RWPE1 (cell line): ENCODE results near the gene TRNP1.

Source experiments
- CTCF ChIA-PET: fragments of 350-600 bp; sonication (Branson Sonifier 250); formaldehyde crosslinking; extraction: SDS; loops from one replicate; lab custom pipeline; 2021; lab: Yijun Ruan, JAX
- POLR2A ChIA-PET: fragments of 400-600 bp; formaldehyde crosslinking; extraction: SDS; loops from one replicate; lab custom pipeline; 2020; ENCODE audit warnings: antibody characterized with exemption; ENCODE audit not compliant: low non-redundant PET; lab: Yijun Ruan, JAX
- DNase-seq: peaks from one replicate; pipeline ENCODE4 v3.0.0; 2012; ENCODE audit warnings: low spot score
- H3K27ac ChIP-seq: fragments of 450-650 bp; 2 replicates; pipeline ENCODE4 v1.5.1; 2017
- CTCF ChIP-seq: fragments of 450-650 bp; conservative IDR thresholded peaks from 2 replicates; pipeline ENCODE4 v1.5.1; 2017; ENCODE audit warnings: low read depth, mild to moderate bottlenecking

Gene TRNP1

DNA sequence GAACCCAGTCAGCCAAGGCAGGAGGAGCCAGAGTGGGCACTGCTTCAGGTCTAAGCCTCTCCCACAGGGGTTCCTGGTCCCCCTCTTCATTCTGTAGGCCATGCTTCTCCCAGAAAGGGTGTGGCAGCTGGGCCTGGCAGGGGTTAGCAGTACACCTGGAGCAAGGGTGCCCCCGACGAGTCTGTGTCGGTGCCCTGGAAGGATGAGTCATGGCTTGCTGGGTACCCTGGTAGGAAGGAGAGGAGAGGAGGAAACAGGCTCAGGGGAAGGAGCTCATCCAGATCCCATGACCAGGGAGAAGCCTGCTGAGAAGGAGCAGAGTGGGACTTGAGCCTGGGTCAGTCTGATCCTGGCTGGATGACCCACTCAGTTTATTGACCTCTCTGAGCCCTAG lies 43.6 kb upstream of the TRNP1 start:
- CTCF ChIA-PET, result no interaction called here

DNA sequence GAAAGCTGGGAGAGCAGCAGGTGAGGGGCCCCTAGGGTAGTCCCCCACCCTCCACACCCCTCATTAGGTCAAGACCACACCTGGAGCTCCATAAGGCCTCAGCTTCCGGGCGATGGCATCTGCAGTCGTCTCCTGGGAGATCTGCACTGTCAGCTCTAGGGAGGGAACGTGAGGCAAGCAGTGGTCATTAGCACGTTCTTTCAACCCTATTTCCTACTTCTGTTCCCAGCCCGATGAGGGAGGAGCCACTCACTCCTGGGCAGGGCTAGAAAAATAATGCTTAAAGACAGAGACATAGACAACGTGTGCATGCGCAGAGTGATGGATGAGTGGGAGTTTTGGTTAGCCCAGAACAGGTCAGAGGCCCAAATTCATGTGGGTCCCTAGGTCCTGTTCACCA lies 42.9 kb upstream of the TRNP1 start:
- ChIA-PET CTCF (no interaction called here), POLR2A (no interaction called here)
- DNase-seq, result no peak
- peak overlapping the region; percentile 56 for H3K27ac ChIP-seq
- no peak for TF ChIP-seq CTCF

More for the DNA sequence above, 43.6 kb upstream of the TRNP1 start:
- POLR2A ChIA-PET, result no interaction called here
- peak overlapping the region; percentile 56 for H3K27ac ChIP-seq
- TF ChIP-seq CTCF, result no peak
- DNase-seq, result peak; percentile 25

GRCh38 chr1:26951216-26951615 lies 42.3 kb upstream of the TRNP1 start:
- DNase-seq, result no peak
- no peak overlapping the region for H3K27ac ChIP-seq
- no peak for TF ChIP-seq CTCF
- ChIA-PET CTCF (no interaction called here), POLR2A (no interaction called here)

DNA sequence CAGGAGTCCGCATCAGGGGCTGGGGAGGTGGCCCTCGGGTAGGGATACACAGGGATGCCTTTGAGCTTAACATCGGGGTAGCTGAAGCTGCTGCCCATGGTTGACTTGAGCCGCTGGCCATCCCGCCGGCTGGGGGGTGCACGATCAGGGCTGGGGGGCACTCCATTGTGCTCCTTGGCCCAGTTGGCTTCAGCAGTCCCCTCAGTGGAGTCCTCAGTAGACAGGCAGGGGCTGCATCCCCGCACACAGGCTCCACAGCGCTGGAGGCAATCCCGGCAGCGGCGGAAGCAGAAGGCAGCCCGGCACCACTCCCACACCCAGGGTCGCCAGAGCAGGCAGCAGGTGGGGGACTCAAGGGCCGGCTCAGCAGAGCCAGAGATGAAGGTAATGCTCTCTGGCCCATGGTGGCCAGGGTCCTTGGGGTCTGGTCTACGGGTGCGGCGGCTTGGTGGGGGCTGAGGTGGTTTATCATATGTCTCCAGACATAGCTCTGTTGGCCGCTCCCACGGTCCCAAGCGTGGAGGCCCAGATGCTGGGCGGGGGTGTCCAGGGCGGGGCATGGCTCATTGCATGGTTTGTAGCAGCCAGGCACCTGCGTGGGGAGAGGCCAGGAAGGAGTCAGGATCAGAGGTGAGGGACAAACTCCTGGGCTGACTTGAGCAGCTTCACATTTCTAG lies 41.5 kb upstream of the TRNP1 start:
- no peak for DNase-seq
- ChIA-PET POLR2A (no interaction called here), CTCF (interaction anchor here (0.6 kb wide), 1 partner anchor 28 kb away, joined by 3 read pairs; no protein-coding TSS in a partner anchor)

GRCh38 chr1:26953374-26953773 lies 40.1 kb upstream of the TRNP1 start:
- no peak for TF ChIP-seq CTCF
- no peak for DNase-seq
- ChIA-PET CTCF (interaction anchor here (0.6 kb wide), 1 partner anchor 33 kb away, joined by 5 read pairs; no protein-coding TSS in a partner anchor), POLR2A (no interaction called here)
- H3K27ac ChIP-seq, result no peak overlapping the region

More for the DNA sequence above, 41.5 kb upstream of the TRNP1 start:
- no peak overlapping the region for H3K27ac ChIP-seq
- no peak for TF ChIP-seq CTCF

GRCh38 chr1:26956321-26956720 lies 37.2 kb upstream of the TRNP1 start:
- CTCF ChIA-PET, result no interaction called here

More at GRCh38 chr1:26956321-26956720, 37.2 kb upstream of the TRNP1 start:
- POLR2A ChIA-PET, result no interaction called here
- no peak for TF ChIP-seq CTCF
- no peak for DNase-seq
- no peak overlapping the region for H3K27ac ChIP-seq
